ENCODE measurements around the gene DOCK10. TPM values are rescaled to one million over a fixed set of nuclear protein-coding genes. Genes with fewer than 3 reads are reported as not detected.

DOCK10 gene
- total and polyA plus RNA-seq, 2 donors (not counting 3 experiments of a cell fraction or from before 2014, with no cell fraction given): 5.8 to 23.0 TPM

GRCh38 chr2:224908818-224909217 lies 133.4 kb downstream of the DOCK10 start:
- H3K4me1 ChIP-seq (ENCODE audit: control insufficient read depth, extremely low read depth, insufficient read depth, low read length): peaks cover 13% of the 10 kb centered on the region
- H2AFZ ChIP-seq (ENCODE audit: low read depth, low read length): no peak overlapping the region
- DNase-seq (ENCODE audit: low read depth, low spot score) (no peak), FAIRE-seq (no peak)
- CTCF ChIA-PET: no interaction called here
- intact Hi-C loops (cut with micrococcal nuclease) (no loop called here), dilution Hi-C loops (cut with MboI; ENCODE audit: extremely low pct_ligation_motif_present, low sequenced_read_pairs) (no loop called here)
- no peak overlapping the region for H3K4me3 ChIP-seq (replicated peaks in 1 of 3; ENCODE audit: insufficient read depth in 1 of 3, low read depth in 1 of 3, low read length in 3 of 3)
- H3K9ac ChIP-seq (replicated peaks; ENCODE audit: extremely low read depth, insufficient read depth, low read length): no peak overlapping the region
- H3K4me2 ChIP-seq (ENCODE audit: insufficient read depth, low read length): no peak overlapping the region
- H4K20me1 ChIP-seq (replicated peaks; ENCODE audit: control insufficient read depth, extremely low read depth, insufficient read depth, low read length): no peaks in the 10 kb centered on the region
- TF ChIP-seq CTCF (IDR thresholded peaks at IDR 0.05; ENCODE audit: extremely low read depth in 1 of 2, insufficient read depth in 1 of 2, low read depth in 1 of 2, low read length in 2 of 2) (no peak), EZH2 (IDR thresholded peaks at IDR 0.05; ENCODE audit: borderline replicate concordance, low read depth, low read length, severe bottlenecking) (no peak), JUN (IDR thresholded peaks at IDR 0.05; ENCODE audit: borderline replicate concordance, insufficient read depth, insufficient read length, low read depth) (no peak), POLR2A (IDR thresholded peaks at IDR 0.05; ENCODE audit: low read depth, low read length) (no peak)
- H3K27ac ChIP-seq (ENCODE audit: insufficient read depth, low read depth, low read length): no peak overlapping the region
- peaks cover 20% of the 10 kb centered on the region for H3K79me2 ChIP-seq (ENCODE audit: control insufficient read depth, insufficient read depth, low read length)
- BruUV-seq (replicated peaks): no TSS peak
- H3K9me1 ChIP-seq (replicated peaks; ENCODE audit: control insufficient read depth, extremely low read depth, insufficient read depth, low read length): no peaks in the 10 kb centered on the region
- no peaks in the 10 kb centered on the region for H3K9me3 ChIP-seq (replicated peaks; ENCODE audit: control insufficient read depth, insufficient read depth, low read length)
- no peaks in the 10 kb centered on the region for H3K27me3 ChIP-seq (ENCODE audit: control insufficient read depth in 2 of 2, insufficient read depth in 2 of 2, low read length in 2 of 2)
- POLR2A ChIA-PET: no interaction called here
- no peaks in the 10 kb centered on the region for H3K36me3 ChIP-seq (ENCODE audit: control insufficient read depth in 2 of 2, extremely low read depth in 1 of 2, insufficient read depth in 2 of 2, low read length in 2 of 2)

- no peak for DNase-seq (ENCODE audit: low read depth, low spot score)
- Histone ChIP-seq H3K27ac (ENCODE audit: insufficient read depth, low read depth, low read length) (no peak overlapping the region), H3K9me1 (replicated peaks; ENCODE audit: control insufficient read depth, extremely low read depth, insufficient read depth, low read length) (no peaks in the 10 kb centered on the region), H3K27me3 (ENCODE audit: control insufficient read depth in 2 of 2, insufficient read depth in 2 of 2, low read length in 2 of 2) (no peaks in the 10 kb centered on the region), H3K79me2 (ENCODE audit: control insufficient read depth, insufficient read depth, low read length) (peaks cover 18% of the 10 kb centered on the region), H3K9ac (replicated peaks; ENCODE audit: extremely low read depth, insufficient read depth, low read length) (no peak overlapping the region), H4K20me1 (replicated peaks; ENCODE audit: control insufficient read depth, extremely low read depth, insufficient read depth, low read length) (no peaks in the 10 kb centered on the region), H3K36me3 (ENCODE audit: control insufficient read depth in 2 of 2, extremely low read depth in 1 of 2, insufficient read depth in 2 of 2, low read length in 2 of 2) (no peaks in the 10 kb centered on the region), H3K4me2 (ENCODE audit: insufficient read depth, low read length) (no peak overlapping the region), H3K9me3 (replicated peaks; ENCODE audit: control insufficient read depth, insufficient read depth, low read length) (no peaks in the 10 kb centered on the region), H2AFZ (ENCODE audit: low read depth, low read length) (no peak overlapping the region), H3K4me1 (ENCODE audit: control insufficient read depth, extremely low read depth, insufficient read depth, low read length) (no peaks in the 10 kb centered on the region), H3K4me3 (replicated peaks in 1 of 3; ENCODE audit: insufficient read depth in 1 of 3, low read depth in 1 of 3, low read length in 3 of 3) (no peak overlapping the region)
- FAIRE-seq: no peak
- dilution Hi-C loops (cut with MboI; ENCODE audit: extremely low pct_ligation_motif_present, low sequenced_read_pairs) (no loop called here), intact Hi-C loops (cut with micrococcal nuclease) (no loop called here)
- POLR2A ChIA-PET: no interaction called here
- TF ChIP-seq FOS (IDR thresholded peaks at IDR 0.05; ENCODE audit: borderline replicate concordance, insufficient read depth, low read length) (peak; percentile 63), EZH2 (IDR thresholded peaks at IDR 0.05; ENCODE audit: borderline replicate concordance, low read depth, low read length, severe bottlenecking) (no peak)
- CTCF ChIA-PET: no interaction called here
- BruUV-seq (replicated peaks): no TSS peak
Observed at GRCh38 chr2:224904381-224904780, 137.9 kb downstream of the DOCK10 start.
